ENCODE measurements around the gene ERF.

The ERF gene

DNA sequence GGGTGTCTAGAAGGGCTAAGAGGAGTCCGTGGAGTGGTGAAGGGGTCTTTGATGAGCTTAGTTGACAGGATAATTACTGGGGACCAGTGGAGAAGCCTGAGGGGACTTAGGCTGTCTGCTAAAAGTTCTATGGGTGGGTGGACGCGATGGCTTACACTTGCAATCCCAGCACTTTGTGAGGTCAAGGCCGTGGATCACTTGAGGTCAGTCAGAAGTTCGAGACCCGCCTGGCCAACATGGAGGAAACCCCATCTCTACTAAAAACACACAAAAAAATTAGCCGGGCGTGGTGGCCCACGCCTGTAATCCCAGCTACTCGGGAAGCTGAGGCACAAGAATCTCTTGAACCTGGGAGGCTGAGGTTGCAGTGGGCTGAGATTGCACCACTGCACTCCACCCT is 9.7 kb downstream of the ERF start:
- H3K27ac ChIP-seq = peak overlapping the region; percentile 95
- TF ChIP-seq, protein P1, sequence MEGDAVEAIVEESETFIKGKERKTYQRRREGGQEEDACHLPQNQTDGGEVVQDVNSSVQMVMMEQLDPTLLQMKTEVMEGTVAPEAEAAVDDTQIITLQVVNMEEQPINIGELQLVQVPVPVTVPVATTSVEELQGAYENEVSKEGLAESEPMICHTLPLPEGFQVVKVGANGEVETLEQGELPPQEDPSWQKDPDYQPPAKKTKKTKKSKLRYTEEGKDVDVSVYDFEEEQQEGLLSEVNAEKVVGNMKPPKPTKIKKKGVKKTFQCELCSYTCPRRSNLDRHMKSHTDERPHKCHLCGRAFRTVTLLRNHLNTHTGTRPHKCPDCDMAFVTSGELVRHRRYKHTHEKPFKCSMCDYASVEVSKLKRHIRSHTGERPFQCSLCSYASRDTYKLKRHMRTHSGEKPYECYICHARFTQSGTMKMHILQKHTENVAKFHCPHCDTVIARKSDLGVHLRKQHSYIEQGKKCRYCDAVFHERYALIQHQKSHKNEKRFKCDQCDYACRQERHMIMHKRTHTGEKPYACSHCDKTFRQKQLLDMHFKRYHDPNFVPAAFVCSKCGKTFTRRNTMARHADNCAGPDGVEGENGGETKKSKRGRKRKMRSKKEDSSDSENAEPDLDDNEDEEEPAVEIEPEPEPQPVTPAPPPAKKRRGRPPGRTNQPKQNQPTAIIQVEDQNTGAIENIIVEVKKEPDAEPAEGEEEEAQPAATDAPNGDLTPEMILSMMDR (conservative IDR thresholded peaks at IDR 0.05) = no peak

DNA sequence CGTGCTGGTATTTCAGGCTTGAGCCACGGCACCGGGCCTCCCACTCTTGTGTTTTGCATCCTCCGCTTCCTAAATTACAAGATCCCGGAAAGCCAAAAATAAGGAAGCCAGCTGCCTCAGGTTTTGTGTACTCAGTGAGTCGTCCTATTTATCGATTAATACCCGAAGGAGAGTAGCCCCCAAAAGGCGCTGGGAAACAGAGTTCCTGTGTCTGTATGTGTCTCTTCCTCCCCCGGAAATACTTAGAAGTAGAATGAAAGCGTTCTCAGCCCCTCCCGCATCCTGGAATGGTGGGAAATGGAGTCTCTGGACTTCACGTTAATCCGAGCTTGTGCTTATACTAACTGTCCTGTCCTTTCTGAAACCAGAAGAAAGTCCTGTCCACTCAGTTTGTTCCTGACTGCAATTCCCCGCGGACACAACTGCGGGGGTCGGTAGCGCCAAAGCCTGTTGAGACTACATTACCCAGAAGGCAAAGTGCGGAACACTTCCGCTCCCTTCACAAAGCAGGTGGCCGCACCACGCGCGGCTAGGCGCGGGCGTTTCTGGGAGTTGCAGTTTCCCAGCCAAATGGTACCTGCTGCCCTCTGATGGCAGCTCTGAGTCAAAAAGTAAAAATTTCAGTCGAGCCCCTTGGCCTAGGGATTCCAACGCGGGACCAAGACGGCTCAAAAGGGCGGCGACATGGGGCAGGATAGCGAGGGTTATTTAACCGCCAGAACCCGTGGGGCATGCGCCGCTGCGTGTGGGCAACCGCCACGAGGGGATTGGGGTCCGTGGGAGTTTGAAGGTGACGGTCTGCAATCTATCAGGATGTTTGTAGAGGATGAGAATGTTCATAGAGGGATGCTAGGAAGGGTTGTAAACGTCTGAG is 10.3 kb downstream of the ERF start:
- TF ChIP-seq, protein P1 (conservative IDR thresholded peaks at IDR 0.05) = peak; percentile 85
- H3K27ac ChIP-seq = peak overlapping the region; percentile 95

DNA sequence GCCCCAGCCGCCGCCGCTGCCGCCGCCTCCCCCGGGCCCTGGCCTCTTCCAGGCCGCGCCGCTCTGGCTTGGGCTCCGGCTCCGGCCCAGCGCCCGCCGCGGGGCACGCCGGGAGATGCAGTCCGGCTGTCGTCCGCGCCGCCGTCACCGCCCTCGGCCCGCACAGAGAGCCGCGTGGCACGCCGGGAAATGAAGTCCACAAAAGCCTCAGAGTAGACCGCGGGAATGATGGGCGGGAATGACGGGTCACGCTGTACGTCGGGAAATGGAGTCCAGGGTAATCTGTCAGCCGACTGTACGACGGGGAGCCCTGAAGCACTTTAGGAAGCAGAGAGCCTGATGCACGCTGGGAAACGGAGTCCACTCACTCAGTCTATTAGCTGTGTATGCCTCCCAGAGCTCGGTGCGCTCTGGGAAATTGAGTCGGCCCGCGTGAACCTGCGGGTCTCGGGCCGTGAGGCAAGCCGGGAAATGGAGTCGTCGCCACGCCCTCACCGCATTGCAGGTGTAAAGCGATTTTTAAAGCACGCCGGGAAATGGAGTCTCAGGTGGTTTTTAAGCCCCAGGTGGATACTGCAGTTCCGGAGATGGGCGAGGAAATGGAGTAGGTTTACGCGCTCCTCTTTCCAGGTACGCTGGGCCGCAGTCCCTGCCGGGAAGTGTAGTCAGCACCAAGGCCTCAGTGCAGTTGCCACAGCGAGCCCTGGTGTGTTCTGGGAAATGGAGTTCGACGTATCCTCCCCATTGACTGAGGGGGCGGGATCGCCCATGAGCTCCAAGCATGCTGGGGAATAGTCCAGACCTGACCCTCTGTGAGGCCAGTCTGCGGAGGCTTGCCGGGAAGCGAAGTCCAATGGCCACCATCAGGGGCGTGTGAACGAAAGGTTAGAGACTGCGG is 12.2 kb downstream of the ERF start, which contains the start of gene GSK3A:
Gene GSK3A, minus strand, starts transcription at position 91 of the 898 bp plus-strand sequence. CDS start 137 bp downstream, outside the sequence.
- H3K27ac ChIP-seq = peak within 1 kb of the TSS; percentile 95
- TF ChIP-seq, protein P1 (conservative IDR thresholded peaks at IDR 0.05) = no peak

DNA sequence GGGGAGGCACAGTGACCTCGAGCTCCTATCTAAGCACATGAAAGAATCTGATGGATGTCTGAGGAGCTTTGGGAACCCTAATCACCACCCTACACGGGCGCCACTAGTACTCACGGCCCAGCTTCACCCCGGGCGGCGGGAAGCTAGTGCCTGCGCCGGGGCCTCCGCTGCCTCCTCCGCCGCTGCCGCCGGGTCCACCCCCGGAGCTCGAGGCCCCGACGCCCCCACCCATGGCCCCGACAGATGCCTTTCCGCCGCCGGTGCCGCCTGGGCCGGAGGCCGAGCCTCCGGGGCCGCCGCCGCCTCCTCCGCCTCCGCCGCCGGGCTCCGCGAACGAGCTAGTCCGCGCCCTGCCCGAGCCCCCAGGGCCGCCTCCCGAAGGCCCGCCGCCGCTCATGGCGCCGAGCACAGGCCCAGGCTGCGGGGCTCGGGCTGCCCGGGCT is 12.8 kb downstream of the ERF start:
- TF ChIP-seq, protein P1 (conservative IDR thresholded peaks at IDR 0.05) = no peak
- peak overlapping the region; percentile 95 for H3K27ac ChIP-seq

DNA sequence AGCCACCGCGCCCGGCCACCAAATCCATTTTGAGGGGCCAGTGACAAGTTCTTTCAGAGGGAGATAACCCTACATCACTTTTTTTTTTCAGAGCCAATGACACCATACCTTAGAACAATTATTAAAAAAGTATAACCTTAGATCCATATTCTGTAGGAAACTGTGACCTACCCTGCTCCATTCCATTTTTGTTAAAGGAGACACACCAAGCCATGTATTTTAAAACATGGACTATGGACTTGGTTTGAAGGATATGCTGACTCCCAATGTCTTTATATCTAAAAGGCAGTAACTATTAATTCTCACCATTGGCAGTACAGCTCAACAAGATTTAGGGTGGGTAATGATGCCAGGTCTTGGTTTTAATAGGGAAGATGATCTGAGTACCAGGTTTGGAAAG is 13.6 kb downstream of the ERF start:
- H3K27ac ChIP-seq = peak overlapping the region; percentile 95
- TF ChIP-seq, protein P1 (conservative IDR thresholded peaks at IDR 0.05) = no peak

DNA sequence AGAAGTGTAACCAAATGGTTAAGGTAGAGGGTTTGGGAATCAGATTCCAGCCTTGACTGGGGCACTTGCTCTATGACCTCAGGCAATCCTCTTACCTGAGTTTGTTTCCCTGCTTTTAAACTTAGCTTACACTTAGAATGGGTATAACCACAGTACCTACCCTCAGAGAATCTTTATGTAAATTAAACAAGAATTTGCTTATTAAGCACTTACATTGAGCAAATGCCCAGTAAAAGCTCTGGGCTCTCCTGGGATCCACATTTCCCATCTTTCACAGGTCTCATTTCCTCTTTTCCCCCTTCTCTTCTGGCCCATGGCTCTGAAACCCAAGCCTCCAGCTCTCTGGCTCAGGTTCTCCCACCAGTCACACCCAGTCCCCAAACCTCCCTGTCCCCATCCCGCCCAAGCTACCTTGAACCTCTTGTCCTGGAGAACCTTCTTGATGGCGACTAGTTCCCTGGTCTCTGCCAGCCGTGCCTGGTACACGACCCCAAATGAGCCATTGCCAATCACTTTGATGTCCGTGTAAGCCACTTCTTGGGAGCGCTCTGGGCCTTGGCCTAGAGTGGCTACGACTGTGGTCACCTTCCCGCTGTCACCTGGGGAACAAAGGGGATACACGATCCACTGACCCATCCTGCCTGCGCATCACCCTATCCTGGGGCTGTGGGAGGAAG is 15.2 kb downstream of the ERF start:
- TF ChIP-seq, protein P1 (conservative IDR thresholded peaks at IDR 0.05) = no peak
- peak overlapping the region; percentile 1; the same call in 1 of the 2 replicates for H3K27ac ChIP-seq
